Measurements from ENCODE around the gene SH3BP2.

SH3BP2 gene

DNA sequence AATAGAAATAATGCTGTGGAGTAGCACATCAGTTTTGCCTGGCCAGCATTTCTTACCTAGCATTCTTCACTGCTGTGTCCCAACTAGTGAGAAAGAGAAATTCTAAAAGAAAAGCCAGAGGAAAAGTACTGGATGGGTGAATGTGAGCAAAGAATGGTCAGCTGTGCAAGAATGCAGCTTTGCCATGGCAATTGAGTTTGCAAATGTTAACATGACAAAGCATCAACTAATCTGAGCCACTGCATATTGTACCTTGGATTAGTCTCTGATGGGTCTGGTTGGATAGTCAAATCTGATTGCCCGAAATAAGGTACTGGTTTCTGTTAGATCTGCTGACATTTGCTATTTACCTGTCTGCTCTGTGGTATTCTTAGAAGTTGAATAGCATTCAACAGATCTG is 89.5 kb downstream of the SH3BP2 start:
- no peak for DNase-seq

DNA sequence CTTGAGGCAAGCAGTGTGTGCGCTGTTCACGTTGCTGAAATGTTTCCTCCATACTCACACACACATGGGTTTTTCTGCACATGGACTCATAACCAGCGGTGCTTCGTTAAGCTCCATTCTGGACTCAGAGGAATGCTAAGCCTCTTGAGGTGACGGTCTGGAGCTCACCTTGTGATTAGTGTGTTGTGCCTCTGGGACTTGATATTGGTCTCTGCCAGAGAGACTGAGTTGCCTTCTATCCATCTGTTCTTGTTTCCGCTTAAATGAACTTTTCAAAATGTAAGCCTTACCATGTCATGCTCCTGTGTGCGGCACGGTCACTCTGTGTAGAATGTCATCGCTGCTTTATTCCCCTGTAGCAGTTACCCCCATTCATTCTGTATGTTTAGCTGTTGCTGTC is 93.3 kb downstream of the SH3BP2 start:
- no peak for DNase-seq

DNA sequence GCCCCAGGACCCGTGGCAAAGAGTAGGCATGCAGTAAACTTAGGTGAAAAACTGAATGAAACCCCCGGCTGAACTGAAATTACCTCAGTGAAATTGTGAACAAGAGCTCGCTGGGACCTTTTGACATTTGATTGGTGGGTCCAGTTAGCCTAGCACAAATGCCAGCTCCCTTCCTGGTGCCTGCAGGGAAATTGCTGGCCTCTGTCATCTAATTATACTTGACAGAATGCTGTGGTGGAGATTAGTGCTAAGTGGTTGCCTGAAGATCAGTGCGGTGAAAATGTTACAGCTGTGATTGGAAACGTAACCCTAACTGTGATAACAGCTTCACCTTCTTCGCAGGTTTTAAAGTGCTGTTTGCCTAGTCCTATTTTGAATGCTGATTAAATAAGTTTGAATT is 93.7 kb downstream of the SH3BP2 start:
- no peak for DNase-seq

DNA sequence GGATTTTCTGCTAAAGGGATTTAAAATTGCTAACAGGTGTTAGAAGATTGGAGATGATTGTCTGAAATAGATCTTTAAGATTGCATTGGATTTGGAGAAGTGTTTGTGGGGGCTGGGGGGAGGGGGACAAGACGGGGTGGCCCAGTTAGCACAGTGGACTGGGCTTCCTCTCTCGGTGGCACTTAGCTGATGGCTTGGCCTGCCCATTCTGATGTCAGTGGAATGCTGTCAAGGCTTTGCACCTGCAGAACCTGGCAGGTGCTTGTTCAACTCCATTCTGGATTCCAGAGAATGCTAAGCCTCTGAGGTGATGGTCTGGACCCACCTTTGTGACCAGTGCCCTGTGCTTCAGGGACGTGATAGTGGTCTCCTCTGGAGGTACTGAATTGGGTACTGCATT is 94.5 kb downstream of the SH3BP2 start:
- no peak for DNase-seq

DNA sequence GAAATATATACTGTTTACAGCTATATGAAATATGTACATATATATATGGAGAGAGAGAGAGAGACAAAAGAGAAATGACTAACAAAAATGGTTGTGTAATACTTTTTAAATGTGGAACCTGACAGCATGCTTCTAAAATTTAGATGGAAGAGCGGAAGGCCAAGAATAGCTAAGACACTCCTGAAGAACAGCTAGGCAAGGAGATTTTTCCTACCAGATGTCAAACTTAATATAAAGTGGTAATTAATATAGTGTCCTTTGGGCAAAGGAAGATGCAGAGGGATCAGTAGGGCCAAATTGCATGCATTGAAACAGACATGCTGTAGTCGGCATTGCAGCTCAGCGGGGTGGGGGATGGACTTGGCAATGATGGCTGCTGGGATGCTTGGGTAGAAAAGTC is 96.0 kb downstream of the SH3BP2 start:
- no peak for DNase-seq

Measured in right forelimb (tissue), 1 donor.